Measurements from ENCODE around the gene SLC28A3.

The SLC28A3 gene

DNA sequence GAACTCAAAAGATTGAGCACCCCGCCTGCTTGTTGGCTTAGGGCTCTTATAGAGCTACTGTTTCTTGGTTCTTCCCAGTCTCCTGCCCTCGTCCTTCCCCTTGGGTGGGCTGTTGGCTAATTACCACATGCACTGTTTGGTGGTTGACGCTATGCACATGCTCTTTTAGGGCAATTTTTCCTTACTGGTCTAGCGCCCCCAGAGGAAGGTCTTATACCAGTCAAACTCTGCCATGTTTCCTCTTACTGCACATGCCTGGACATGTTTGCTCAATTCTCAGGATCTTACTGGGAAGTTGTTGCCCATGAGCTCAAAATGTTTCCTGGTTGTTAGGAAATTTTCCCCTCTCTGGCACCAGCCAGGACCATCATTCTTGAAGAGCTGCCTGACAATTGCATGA is 101.9 kb downstream of the SLC28A3 start:
- DNase-seq: no peak

DNA sequence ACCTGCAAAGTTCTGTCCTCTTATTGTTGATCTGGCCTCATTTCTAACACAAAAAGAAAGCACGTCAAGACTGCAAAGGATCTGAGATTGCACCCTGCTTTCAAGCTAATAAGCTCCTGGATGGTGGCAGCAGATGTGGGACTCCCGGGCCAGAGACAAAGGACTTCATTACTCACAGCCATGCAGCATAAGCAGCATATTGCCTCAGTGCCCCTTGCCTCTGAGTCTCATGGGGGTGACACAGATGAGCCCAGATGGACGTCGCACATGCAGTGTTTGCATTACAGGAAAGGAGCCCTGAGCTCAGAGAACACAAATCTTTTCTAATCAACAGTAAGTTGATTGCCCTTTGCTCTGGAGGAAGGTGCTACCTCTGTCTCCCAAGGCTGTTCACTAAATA is 105.0 kb downstream of the SLC28A3 start:
- no peak for DNase-seq

DNA sequence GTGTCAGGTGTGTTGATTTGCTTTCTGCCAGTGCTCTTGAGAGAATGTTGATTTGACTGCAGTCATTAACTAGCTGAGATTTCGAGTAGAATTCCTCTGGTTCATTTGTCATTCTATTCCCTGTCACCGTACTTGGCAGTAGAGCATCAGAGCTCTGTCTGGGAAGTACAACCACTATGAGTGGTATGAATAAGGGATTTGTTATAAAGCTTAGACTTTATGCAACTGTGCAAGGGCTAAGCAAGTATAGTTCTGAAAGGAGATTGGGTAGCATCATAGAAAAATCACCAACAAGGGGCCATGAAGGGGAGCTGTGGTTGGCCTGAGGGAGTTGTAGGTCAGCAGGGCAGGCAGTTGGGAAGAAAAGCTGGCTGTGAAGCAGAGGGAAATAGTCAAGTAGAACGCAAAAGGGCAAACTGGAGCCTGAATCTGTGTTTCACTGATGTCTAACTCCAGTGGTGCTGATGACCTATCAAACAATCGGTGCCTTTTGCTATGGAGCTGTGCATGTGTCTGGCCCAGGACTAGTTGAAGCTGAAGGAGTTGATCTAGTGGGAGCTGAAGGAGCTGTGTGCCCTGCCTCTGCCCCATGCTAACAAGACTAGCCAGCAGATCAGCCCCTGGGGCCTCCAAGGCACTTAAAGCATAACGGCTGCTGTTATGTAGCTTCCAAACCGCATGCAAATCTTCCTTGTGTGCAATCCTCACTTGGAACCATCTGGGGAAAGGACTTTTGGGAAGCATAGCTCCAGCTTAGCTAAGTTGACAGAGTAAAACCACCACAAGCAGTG is 110.0 kb downstream of the SLC28A3 start:
- DNase-seq: no peak

DNA sequence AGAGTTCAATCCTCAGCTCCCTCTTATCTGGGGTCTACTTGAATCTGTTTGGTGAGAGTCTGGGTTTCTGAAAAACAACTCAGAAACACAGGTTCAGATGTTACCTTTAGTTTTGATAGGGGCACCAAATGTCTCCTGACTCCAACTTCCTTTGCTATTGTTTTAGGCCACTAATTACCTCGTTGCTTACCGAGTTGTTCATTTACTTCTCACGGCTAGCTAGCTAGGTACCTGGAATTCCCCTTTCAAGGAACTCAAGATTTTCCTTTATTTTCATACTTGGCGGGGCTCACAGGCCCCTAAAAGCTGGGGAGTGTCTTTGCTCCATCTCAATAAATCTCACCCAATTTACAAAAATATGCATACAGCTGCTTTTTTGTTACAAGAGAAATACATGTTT is 111.4 kb downstream of the SLC28A3 start:
- DNase-seq: no peak

DNA sequence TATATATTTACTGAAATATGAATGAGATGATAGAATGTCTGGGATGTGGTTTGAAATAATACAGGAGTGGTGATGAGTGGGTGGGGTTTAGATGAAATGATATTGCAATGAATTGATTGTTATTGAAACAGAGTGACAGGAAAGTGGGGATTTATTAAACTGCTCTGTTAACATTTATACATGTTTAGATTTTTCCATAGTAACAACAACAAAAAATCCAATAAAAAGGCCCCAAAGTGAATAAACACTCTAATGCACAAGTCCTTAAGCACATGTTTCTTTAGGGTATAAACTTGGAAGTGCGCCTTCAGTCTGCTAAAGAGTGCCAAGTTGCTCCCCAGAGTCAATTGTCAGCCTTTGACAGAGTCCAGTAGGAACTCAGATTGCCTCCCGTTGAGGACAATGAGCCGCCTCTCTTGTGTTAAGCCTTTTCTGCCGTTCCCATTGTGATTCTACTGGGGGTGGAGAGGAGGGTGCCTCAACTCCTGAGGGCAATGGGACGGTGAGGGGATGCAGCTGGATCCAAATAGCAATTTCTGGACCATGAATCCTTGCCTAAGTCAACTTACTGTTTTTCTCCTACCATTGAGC is 112.3 kb downstream of the SLC28A3 start:
- DNase-seq: no peak

DNA sequence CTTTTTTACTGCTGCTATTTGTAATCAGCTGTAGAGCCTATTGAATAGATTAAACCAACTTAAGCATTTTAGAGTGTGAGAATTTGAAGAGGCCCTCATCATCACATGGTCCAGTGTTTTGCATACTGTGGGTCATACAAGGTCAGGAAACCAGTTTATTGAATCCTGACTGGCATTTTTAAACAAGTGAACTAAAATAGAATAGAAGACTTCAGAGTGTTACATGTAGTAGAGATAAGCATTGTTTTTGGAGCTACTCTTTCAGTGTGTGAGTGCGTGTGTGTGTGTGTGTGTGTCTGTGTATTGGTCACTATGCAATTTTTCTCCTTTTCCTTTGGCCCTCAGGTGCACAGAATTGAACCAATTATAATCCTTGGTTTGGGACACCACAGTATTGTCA is 114.4 kb downstream of the SLC28A3 start:
- DNase-seq: no peak

Data from T-helper 2 cell (primary cell).